ENCODE measurements around the gene HPCA.

DNA sequence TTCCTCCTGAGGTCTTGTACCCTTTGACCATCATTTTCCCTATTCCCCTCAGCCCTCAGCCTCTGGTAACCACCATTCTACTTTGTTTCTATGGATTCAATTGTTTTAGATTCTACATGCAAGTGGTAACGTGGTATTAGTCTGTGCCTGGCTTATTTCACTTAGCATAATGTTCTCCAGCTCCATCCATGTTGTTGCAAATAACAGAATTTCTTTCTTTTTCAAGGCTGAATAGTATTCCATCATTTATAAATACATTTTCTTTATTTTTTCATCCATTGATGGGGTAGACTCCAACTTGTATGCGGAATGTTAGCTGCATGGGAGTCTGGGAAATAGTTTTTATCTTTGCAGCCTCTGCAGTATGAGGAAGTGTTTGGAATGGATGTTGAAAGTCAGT is 41.1 kb downstream of the HPCA start:
- TF ChIP-seq, protein P1, sequence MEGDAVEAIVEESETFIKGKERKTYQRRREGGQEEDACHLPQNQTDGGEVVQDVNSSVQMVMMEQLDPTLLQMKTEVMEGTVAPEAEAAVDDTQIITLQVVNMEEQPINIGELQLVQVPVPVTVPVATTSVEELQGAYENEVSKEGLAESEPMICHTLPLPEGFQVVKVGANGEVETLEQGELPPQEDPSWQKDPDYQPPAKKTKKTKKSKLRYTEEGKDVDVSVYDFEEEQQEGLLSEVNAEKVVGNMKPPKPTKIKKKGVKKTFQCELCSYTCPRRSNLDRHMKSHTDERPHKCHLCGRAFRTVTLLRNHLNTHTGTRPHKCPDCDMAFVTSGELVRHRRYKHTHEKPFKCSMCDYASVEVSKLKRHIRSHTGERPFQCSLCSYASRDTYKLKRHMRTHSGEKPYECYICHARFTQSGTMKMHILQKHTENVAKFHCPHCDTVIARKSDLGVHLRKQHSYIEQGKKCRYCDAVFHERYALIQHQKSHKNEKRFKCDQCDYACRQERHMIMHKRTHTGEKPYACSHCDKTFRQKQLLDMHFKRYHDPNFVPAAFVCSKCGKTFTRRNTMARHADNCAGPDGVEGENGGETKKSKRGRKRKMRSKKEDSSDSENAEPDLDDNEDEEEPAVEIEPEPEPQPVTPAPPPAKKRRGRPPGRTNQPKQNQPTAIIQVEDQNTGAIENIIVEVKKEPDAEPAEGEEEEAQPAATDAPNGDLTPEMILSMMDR (conservative IDR thresholded peaks at IDR 0.05), result no peak
- TF ChIP-seq ZFX (IDR thresholded peaks at IDR 0.05), result no peak

Measured in C4-2B (cell line).